GM19328 (cell line): ENCODE data around the gene RPAP3.

Source experiments
- ATAC-seq: cut with Tn5 transposase; IDR thresholded peaks from one replicate; pipeline ENCODE4 v1.9.1; 2021; ENCODE audit warnings: mild to moderate bottlenecking, moderate library complexity; ENCODE audit not compliant: unreplicated experiment

Gene RPAP3

DNA sequence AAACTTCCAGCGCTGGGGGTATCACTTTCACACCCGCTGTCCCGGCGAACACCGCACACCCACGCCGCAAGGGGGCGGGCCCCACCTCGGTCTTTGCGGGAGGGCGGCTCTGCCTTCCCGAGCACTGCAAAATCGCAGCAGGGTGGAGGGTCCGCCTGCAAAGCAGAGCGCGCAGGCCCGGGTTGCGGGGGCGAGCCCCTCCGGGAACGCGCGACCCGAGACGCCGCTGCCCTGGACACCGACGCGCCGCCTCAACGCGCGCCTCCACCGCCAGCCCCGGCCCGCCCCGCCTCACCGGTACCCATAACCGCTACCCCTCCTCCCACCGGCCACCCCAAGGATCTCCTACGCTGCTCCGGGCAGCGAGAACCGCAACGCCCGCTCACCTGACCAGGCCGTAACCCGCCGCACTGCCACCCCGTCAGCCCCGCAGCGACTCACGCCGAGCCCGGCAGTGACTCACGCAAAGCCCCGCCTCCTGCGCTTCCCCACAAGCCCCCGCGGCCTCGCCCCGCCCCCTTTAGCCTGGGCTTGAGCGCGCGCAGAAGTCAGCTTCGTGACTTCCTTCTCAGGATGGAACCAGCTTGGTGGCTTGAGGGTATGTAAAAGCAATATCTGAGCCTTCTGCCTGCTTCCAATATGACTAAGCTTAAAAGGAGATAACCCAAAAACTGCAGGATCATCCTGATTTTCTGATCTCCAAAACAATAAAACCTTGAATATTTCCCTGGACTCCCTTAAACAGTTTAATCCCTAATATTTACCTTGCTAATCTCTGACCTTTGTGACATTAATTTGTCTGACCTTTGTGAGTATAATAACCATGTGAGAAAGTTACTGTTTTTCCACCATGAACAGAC is at the start of gene RPAP3:
Gene RPAP3 (minus strand): TSS at position 465 of the 860 bp plus-strand sequence. CDS start 3,190 bp downstream, outside the sequence.
- ATAC-seq, result peak; percentile 78

- no peak for ATAC-seq
These were observed 49.1 kb upstream of the RPAP3 start for GRCh38 chr12:47754881-47755280.

- no peak for ATAC-seq
These were observed 48.3 kb upstream of the RPAP3 start for GRCh38 chr12:47754126-47754525.

- ATAC-seq, result no peak
These were observed 47.5 kb upstream of the RPAP3 start for GRCh38 chr12:47753021-47754001.

DNA sequence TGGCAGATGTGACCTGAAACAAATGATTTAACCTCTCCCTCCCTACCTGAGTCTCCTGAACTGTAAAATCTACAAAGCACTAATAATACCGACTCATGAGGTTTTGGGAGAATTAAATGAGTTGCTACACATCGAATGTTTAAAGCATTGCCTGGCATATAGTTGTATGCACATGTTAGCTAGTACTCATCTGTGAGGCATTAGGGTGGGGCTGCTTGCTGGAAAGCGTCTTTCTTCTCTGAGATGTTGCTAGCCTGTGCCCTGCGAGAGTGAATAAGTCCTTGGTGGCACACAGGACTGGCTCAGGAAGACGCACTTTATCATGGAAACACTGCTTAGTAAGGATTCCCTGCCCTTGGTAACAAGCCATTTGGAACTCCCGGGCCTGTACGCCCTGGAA is 46.7 kb upstream of the RPAP3 start:
- no peak for ATAC-seq

DNA sequence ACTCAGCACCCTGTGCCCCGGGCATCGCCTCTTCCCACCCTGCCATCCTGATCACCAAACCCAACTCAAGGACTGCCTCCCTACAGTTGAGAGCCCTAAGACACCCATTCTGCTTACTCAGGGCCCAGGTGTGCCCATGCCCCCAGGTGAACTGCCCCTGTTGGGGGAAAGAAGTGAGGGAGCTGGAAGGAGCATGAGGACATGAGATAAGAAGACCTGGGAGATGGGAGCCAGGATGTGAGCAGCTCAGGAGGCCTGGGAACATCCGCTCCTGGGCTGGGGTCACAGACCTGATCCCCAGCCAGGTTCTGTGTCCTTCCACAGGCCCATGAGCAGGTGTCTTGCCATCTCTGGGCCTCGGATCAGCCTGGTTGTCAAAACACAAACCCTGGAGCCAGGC is 46.3 kb upstream of the RPAP3 start:
- ATAC-seq, result no peak

GRCh38 chr12:47751561-47751960 is 45.7 kb upstream of the RPAP3 start:
- no peak for ATAC-seq

GRCh38 chr12:47750916-47751470 is 45.2 kb upstream of the RPAP3 start:
- ATAC-seq, result no peak

- no peak for ATAC-seq
These were observed 44.5 kb upstream of the RPAP3 start for GRCh38 chr12:47750229-47750798.

DNA sequence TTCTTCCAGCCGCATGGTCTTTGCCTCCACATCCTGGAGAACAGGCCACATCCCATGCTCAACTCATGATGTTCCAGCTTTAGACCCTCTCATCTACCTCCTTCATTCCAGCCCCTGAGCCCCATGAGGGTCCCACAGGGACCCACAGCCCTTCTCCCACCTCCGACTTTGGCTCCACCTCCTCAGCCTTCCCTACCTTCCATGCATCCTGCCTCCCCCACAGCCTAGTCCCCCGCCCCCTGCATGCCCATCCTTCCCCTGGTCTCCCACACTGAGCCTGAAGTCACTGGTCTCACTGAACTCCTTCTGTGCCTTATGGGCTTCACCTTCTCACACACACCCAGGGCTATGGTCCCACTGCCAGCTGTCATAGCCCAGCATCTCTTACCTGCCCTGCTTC is 43.1 kb upstream of the RPAP3 start:
- ATAC-seq, result no peak

GRCh38 chr12:47748507-47748828 is 42.6 kb upstream of the RPAP3 start:
- ATAC-seq, result no peak

DNA sequence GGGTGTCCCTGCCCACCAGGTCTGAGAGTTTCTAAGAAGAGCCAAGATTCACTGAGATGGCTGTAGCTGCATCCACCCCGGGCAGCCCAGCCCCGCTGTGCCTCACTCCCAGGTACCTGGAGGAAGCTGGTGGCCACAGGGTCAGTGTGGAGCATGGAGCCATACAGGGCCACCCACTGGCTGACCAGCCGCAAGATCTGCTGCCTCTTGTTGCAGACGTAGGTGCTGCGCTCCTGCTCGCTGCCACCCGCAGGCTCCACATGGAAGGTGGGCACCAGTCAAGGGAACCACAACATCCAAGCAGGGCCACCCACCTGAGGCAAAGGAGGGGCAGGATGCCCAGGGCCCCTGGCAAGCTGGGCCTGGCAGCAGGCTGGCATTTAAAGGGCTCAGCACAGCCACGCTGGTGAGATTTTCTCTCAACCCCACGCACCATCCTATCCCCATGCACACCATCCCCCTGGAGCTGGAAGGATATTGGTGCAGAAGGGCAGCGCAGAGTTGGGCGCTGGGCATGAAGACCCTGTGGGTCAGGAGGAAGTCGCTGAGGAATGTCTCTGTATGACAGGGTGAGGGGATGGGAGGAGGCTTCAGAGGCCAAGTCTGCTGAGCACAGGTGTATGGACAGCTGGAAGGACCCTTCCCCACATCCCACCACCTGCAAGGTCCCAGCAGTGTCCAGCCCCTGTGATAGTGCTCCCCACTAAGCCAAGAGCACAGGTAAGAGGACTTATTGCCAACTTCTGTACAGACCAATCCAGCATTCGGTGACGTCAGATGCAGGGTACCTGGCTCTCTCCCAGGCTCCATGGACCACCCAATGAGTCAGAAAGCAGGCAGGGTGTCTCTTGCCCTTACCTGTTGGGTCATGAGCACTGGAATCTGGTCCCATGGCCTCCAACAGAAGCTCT is 42.0 kb upstream of the RPAP3 start:
- no peak for ATAC-seq

GRCh38 chr12:47747126-47747525 is 41.3 kb upstream of the RPAP3 start:
- ATAC-seq, result no peak

- no peak for ATAC-seq
These were observed 40.7 kb upstream of the RPAP3 start for GRCh38 chr12:47746523-47746922.

DNA sequence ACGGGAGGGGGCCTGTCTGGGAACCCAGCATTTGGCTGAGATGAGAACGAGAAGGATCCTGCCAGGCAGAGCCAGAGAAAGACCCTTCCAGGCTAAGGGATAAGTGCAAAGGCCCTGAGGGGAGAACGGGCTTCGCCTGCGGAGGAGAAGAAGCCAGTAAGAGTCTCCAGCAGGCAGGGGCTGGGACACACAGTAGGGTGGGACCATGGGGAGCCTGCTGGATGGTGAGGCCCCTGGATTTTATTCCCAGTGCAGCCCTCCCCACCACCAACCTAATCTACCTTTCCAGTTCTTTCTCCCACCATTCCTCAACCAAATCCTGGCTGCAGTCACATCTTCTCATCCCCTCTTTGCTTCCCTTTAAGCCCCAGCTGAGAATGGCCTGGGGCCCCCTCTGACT is 40.2 kb upstream of the RPAP3 start:
- ATAC-seq, result no peak

DNA sequence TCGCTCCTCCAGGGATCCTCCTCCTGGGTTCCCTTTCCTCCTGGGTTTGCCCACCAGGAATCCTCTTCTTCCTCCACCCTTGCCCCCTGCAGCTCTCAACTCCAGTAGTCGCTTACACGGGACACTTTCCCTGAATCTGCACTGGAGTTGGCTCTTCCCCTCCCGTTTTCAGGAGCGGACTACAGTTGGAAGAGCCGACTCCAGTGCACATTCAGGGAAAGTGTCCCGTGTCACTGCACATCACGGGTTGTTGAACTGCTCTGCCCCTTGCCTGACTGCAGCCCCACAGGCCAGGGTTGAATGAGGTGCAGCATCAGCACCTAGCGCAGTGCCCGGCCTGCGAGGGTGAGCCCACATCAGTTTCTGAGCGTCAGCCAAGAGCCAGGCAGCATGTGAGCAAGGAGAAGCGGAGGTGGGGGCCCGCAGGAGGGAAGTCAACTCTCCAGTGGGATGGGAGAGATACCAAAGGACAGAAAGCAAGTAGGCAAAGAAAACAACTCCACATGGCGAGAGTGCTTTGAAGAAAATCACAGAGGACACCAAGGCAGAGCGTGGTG is 39.7 kb upstream of the RPAP3 start:
- no peak for ATAC-seq

- no peak for ATAC-seq
These were observed 39.1 kb upstream of the RPAP3 start for GRCh38 chr12:47744778-47745436.

DNA sequence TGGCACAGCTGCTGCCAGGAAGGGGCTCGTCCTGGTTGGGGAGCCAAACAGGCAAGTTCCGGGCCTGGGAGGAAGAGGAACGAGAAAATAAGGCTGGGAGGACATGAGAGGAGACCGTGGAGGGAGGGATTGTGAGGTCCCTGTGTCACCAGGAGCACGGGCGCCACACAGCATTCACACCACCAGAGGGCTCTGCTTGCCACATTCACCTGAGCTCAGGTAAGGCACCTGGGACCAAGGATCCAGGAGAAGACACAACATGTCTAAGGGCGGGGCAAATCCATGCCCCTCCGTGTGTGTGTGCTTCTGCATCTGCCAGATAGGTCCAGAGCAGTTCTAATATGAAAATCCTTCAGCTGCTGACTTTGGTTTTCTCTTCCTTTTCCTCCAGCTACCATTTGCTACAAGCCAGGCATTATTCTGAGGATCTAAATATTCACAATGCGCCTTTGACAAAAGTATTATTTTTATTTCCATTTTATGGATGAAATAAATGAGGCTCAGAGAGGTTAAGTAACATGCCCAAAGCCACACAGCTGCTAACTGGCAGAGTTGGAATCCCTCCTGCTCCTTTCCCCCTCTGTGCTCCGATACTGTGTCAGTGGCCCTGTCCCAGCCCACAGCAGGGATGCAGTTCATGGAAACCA is 38.3 kb upstream of the RPAP3 start:
- no peak for ATAC-seq
